GM11168 (cell line): ENCODE data around the gene PGGT1B.

ENCODE experiments used
- in situ Hi-C: fragments of 300-500 bp; cut with MboI; formaldehyde crosslinking; loops from one replicate; pipeline ENCODE4 v1.12.0; 2022; ENCODE audit warnings: low sequenced_read_pairs; ENCODE audit not compliant: unreplicated experiment

Gene PGGT1B

GRCh38 chr5:115263078-115263380, 352 bp upstream of the PGGT1B start:
- in situ Hi-C loops: no loop called here

GRCh38 chr5:115262011-115262320, 711 bp downstream of the PGGT1B start:
- in situ Hi-C loops: no loop called here

- in situ Hi-C loops: no loop called here
Measured at GRCh38 chr5:115260248-115260647, 2.4 kb downstream of the PGGT1B start.

GRCh38 chr5:115257981-115258380, 4.7 kb downstream of the PGGT1B start:
- in situ Hi-C loops: no loop called here

GRCh38 chr5:115249379-115249778, 13.3 kb downstream of the PGGT1B start:
- in situ Hi-C loops: loop anchor here (10.0 kb wide), 1 partner anchor 155 kb away; no protein-coding TSS in a partner anchor

GRCh38 chr5:115246361-115246991, 16.2 kb downstream of the PGGT1B start:
- in situ Hi-C loops: loop anchor here (10.0 kb wide), 1 partner anchor 152 kb away; no protein-coding TSS in a partner anchor

- in situ Hi-C loops: loop anchor here (10.0 kb wide), 1 partner anchor 149 kb away; no protein-coding TSS in a partner anchor
Measured at GRCh38 chr5:115243412-115243811, 19.3 kb downstream of the PGGT1B start.

- in situ Hi-C loops: loop anchor here (10.0 kb wide), 1 partner anchor 147 kb away; no protein-coding TSS in a partner anchor
Measured at GRCh38 chr5:115241881-115242642, 20.6 kb downstream of the PGGT1B start.

GRCh38 chr5:115237066-115237465, 25.6 kb downstream of the PGGT1B start:
- in situ Hi-C loops: no loop called here

- in situ Hi-C loops: no loop called here
Measured at GRCh38 chr5:115236599-115236998, 26.1 kb downstream of the PGGT1B start.

- in situ Hi-C loops: no loop called here
Measured at GRCh38 chr5:115231598-115231997, 31.1 kb downstream of the PGGT1B start.

GRCh38 chr5:115229606-115230005, 33.1 kb downstream of the PGGT1B start:
- in situ Hi-C loops: no loop called here

- in situ Hi-C loops: no loop called here
Measured at GRCh38 chr5:115227281-115227680, 35.4 kb downstream of the PGGT1B start.

GRCh38 chr5:115214541-115214940, 48.1 kb downstream of the PGGT1B start:
- in situ Hi-C loops: no loop called here

GRCh38 chr5:115209279-115209678, 53.4 kb downstream of the PGGT1B start:
- in situ Hi-C loops: no loop called here

GRCh38 chr5:115202952-115203351, 59.7 kb downstream of the PGGT1B start:
- in situ Hi-C loops: no loop called here

- in situ Hi-C loops: no loop called here
Measured at GRCh38 chr5:115196161-115196560, 66.5 kb downstream of the PGGT1B start.

GRCh38 chr5:115194676-115195075, 68.0 kb downstream of the PGGT1B start:
- in situ Hi-C loops: no loop called here

GRCh38 chr5:115193295-115193694, 69.4 kb downstream of the PGGT1B start:
- in situ Hi-C loops: no loop called here

- in situ Hi-C loops: no loop called here
Measured at GRCh38 chr5:115192098-115192497, 70.6 kb downstream of the PGGT1B start.

- in situ Hi-C loops: no loop called here
Measured at GRCh38 chr5:115191474-115192031, 71.1 kb downstream of the PGGT1B start.

GRCh38 chr5:115190388-115190787, 72.3 kb downstream of the PGGT1B start:
- in situ Hi-C loops: no loop called here
